AG09319 (cell line): ENCODE results near the gene IHH.

Experiments used
- DNase-seq: peaks from one replicate; pipeline ENCODE4 v3.0.0-alpha.2; 2010; ENCODE audit warnings: low read depth; ENCODE audit errors: extremely low read depth
- TF ChIP-seq, protein P1 (sequence below): IDR thresholded peaks from 2 replicates; pipeline ENCODE4 v1.5.1; 2011; ENCODE audit warnings: low read depth, mild to moderate bottlenecking, inconsistent platforms, low read length, moderate library complexity

Gene IHH

GRCh38 chr2:219060821-219061791 is at the start of gene IHH:
IHH (minus strand) TSS chr2:219060921; CDS start chr2:219060467, 454 bp downstream.
- TF ChIP-seq, protein P1, sequence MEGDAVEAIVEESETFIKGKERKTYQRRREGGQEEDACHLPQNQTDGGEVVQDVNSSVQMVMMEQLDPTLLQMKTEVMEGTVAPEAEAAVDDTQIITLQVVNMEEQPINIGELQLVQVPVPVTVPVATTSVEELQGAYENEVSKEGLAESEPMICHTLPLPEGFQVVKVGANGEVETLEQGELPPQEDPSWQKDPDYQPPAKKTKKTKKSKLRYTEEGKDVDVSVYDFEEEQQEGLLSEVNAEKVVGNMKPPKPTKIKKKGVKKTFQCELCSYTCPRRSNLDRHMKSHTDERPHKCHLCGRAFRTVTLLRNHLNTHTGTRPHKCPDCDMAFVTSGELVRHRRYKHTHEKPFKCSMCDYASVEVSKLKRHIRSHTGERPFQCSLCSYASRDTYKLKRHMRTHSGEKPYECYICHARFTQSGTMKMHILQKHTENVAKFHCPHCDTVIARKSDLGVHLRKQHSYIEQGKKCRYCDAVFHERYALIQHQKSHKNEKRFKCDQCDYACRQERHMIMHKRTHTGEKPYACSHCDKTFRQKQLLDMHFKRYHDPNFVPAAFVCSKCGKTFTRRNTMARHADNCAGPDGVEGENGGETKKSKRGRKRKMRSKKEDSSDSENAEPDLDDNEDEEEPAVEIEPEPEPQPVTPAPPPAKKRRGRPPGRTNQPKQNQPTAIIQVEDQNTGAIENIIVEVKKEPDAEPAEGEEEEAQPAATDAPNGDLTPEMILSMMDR: no peak
- DNase-seq: no peak

- no peak for DNase-seq
Measured at GRCh38 chr2:219109471-219109870, 48.8 kb upstream of the IHH start.

GRCh38 chr2:219107758-219108157 is 47.0 kb upstream of the IHH start:
- TF ChIP-seq, protein P1: no peak
- DNase-seq: no peak

More at GRCh38 chr2:219109471-219109870, 48.8 kb upstream of the IHH start:
- TF ChIP-seq, protein P1: no peak

GRCh38 chr2:219106251-219106650 is 45.5 kb upstream of the IHH start:
- TF ChIP-seq, protein P1: no peak
- no peak for DNase-seq

DNA sequence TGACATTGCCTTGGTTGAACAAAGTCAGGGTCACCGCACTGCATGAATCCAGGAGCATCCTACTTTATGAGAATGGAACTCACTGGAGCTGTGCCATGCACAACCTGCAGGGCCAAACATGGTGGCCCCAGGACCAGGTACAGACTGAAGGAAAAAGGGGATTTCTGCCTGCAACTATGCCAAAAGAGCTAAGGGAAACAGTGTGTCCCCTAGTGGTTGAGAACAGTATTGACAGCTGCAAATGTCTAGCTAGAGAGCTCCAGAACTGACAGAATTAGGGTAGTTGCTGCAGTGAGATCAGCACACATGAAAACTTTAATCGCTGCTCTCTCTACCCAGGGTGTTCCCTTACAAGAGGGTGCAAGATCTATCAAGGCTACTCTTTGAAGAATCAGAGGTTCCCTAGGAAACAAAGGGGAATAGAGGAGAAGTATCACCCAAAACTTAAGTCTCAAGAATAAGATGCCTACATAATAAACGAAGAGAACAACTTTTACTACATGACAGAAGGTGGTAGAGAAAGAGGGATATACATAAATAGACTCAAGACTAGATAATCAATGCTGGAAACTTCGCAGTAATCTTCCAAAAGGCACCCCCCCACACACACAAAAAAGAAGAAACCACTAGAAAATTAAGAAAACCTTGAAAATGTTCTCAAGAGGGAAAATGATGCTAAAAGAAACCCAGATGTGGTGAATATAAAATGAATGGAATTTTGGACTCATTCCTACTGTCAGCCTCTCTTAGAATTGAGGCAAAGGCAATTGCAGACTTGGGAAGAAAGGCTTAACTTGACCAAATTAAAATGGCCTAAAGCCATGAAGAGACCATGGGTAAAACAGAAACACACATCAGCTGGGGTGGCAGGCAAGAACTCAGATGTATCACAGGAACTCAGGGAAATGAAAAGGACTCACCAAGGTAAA is 43.6 kb upstream of the IHH start:
- TF ChIP-seq, protein P1: peak; percentile 66
- DNase-seq: peak; percentile 35

DNA sequence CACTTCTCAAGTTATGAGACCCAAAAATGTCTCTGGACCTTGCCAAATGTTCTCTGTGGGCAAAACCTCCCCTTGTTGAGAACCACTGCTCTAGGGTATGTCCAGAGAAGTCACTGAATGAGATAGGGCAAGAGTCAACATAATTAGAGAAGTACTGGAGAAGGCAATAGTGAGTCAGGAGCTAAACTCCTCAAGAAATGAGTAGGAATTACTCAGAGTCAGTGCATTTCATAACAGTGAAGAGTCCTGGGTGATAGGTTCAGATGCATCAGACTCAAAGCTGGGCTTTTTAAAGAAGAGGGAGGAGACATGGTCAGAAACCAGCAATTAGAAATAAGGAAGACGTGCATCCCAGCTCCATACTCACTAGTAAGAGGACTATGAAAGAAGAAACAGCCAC is 38.6 kb upstream of the IHH start:
- DNase-seq: no peak
- TF ChIP-seq, protein P1: no peak
